Nephron (organoid): ENCODE measurements around the gene WDR26.
"Not testable (repeated sequence)": the region's sequence is repeated elsewhere in the genome, so short reads cannot be mapped to it uniquely, and the experiment has no call there.

Source experiments
- H3K27ac Mint-ChIP-seq, 3 experiments: 2 replicates each; pipeline ENCODE4 v1.8.0; 2020; ENCODE audit warnings: mixed read lengths in 3 of 3, mild to moderate bottlenecking in 2 of 3, moderate library complexity in 1 of 3
- H3K27me3 Mint-ChIP-seq: 2 replicates; pipeline ENCODE4 v1.8.0; 2021; ENCODE audit warnings: low read depth, mild to moderate bottlenecking, moderate library complexity, mixed read lengths
- H3K36me3 Mint-ChIP-seq: 2 replicates; pipeline ENCODE4 v1.8.0; 2020; ENCODE audit warnings: low read depth, mixed read lengths
- H3K4me1 Mint-ChIP-seq: 2 replicates; pipeline ENCODE4 v1.8.0; 2020; ENCODE audit warnings: mixed read lengths
- H3K4me3 Mint-ChIP-seq, 3 experiments: 2 replicates each; pipeline ENCODE4 v1.8.0; 2020; ENCODE audit warnings: mild to moderate bottlenecking in 3 of 3, mixed read lengths in 3 of 3, moderate library complexity in 2 of 3
- H3K9me3 Mint-ChIP-seq: 2 replicates; pipeline ENCODE4 v1.8.0; 2020; ENCODE audit warnings: mixed read lengths
- CTCF ChIP-seq, 3 experiments: fragments of 200-600 bp; sonication (generic); IDR thresholded peaks; one replicate each; pipeline ENCODE4 v1.5.0; 2021; ENCODE audit warnings: antibody characterized with exemption in 3 of 3; ENCODE audit not compliant: unreplicated experiment in 3 of 3

Gene WDR26

GRCh38 chr1:224358237-224358636 lies 76.4 kb downstream of the WDR26 start:
- Mint-ChIP-seq H3K27ac (peak overlapping the region in 2 of 3 experiments; percentile 61 to 89), H3K9me3 (no peaks in the 10 kb centered on the region), H3K4me1 (peaks cover 19% of the 10 kb centered on the region), H3K27me3 (no peaks in the 10 kb centered on the region), H3K36me3 (peaks cover 24% of the 10 kb centered on the region), H3K4me3 (peak overlapping the region; percentile 87 to 90 (median 89))
- TF ChIP-seq CTCF (IDR thresholded peaks at IDR 0.05; ENCODE audit: unreplicated experiment in 3 of 3): no peak

- peaks cover 19% of the 10 kb centered on the region for H3K4me1 Mint-ChIP-seq
- H3K9me3 Mint-ChIP-seq: no peaks in the 10 kb centered on the region
- peaks cover 18% of the 10 kb centered on the region for H3K36me3 Mint-ChIP-seq
- TF ChIP-seq CTCF (IDR thresholded peaks at IDR 0.05; ENCODE audit: unreplicated experiment in 3 of 3): no peak
- peak overlapping the region; percentile 61 to 89 (median 65) for H3K27ac Mint-ChIP-seq
- no peaks in the 10 kb centered on the region for H3K27me3 Mint-ChIP-seq
- H3K4me3 Mint-ChIP-seq: peak overlapping the region; percentile 87 to 90 (median 89)
Observed at GRCh38 chr1:224357626-224358124, 76.9 kb downstream of the WDR26 start.

GRCh38 chr1:224356685-224357625 lies 77.6 kb downstream of the WDR26 start, which contains the start of gene CNIH4:
Gene CNIH4 (plus strand): TSS chr1:224356879. CDS start chr1:224356925, 46 bp downstream.
- H3K27me3 Mint-ChIP-seq: no peaks in the 10 kb centered on the region
- no peaks in the 10 kb centered on the region for H3K9me3 Mint-ChIP-seq
- no peak for TF ChIP-seq CTCF (IDR thresholded peaks at IDR 0.05; ENCODE audit: unreplicated experiment in 3 of 3)
- H3K4me3 Mint-ChIP-seq: peak within 1 kb of the TSS; percentile 90 to 99 (median 96)
- peak within 1 kb of the TSS; percentile 74 to 98 (median 95) for H3K27ac Mint-ChIP-seq
- H3K36me3 Mint-ChIP-seq: peaks cover 11% of the 10 kb centered on the region
- H3K4me1 Mint-ChIP-seq: peaks cover 19% of the 10 kb centered on the region

- no peak for TF ChIP-seq CTCF (IDR thresholded peaks at IDR 0.05; ENCODE audit: unreplicated experiment in 3 of 3)
- H3K27me3 Mint-ChIP-seq: no peaks in the 10 kb centered on the region
- H3K36me3 Mint-ChIP-seq: peaks cover 6% of the 10 kb centered on the region
- H3K9me3 Mint-ChIP-seq: no peaks in the 10 kb centered on the region
- peaks cover 17% of the 10 kb centered on the region for H3K4me1 Mint-ChIP-seq
- H3K4me3 Mint-ChIP-seq: peak overlapping the region in 1 of 3 experiments; percentile 67
- H3K27ac Mint-ChIP-seq: peak overlapping the region in 1 of 3 experiments; percentile 21
Observed at GRCh38 chr1:224353975-224354925, 80.3 kb downstream of the WDR26 start.

GRCh38 chr1:224352436-224353085 lies 82.0 kb downstream of the WDR26 start:
- not testable (repeated sequence) for H3K4me1 Mint-ChIP-seq, H3K36me3 Mint-ChIP-seq, H3K9me3 Mint-ChIP-seq, H3K27me3 Mint-ChIP-seq, H3K4me3 Mint-ChIP-seq, H3K27ac Mint-ChIP-seq

- H3K9me3 Mint-ChIP-seq, H3K4me3 Mint-ChIP-seq, H3K27ac Mint-ChIP-seq, H3K4me1 Mint-ChIP-seq, H3K27me3 Mint-ChIP-seq, H3K36me3 Mint-ChIP-seq: not testable (repeated sequence)
Observed at GRCh38 chr1:224349716-224350115, 84.9 kb downstream of the WDR26 start.
